Body of pancreas (tissue), 4 donors: ENCODE data around the gene TOGARAM2.

Experiments
- POLR2A ChIP-seq, 3 donors: fragments of 450-650 bp; IDR thresholded peaks; one replicate each; pipeline ENCODE4 v1.6.1; 2016; ENCODE audit warnings: antibody characterized with exemption in 3 of 3, mild to moderate bottlenecking in 2 of 3
- TF ChIP-seq, protein P1 (sequence below), 7 experiments: fragments of 450-650 bp in 4 of 7; fragments of 200-600 bp in 3 of 7; sonication (generic) in 3 of 7; IDR thresholded peaks; one replicate each; pipeline ENCODE4 v1.5.1; 2016 to 2019; ENCODE audit warnings: antibody characterized with exemption in 7 of 7

DNA sequence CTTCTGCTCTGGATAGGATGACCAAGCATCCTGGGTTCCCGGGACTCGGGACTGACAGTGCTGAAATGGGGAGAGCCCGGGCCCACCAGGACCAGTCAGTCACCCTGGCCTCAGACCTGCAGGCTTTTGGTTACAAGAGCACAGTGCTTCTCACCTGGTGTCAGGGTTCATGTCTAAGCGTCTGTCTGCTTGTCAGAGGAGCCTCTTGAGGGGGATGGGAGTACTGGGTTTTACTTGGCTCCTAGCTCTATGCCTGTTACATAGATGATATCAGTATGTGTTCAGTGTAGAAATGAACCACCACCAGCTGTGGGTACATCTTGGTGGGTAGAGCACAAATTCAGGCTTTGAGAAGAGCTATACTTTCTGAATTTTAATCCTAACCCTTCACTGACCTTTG is 63.4 kb downstream of the TOGARAM2 start:
- TF ChIP-seq POLR2A (IDR thresholded peaks at IDR 0.05), result no peak
- TF ChIP-seq, protein P1, sequence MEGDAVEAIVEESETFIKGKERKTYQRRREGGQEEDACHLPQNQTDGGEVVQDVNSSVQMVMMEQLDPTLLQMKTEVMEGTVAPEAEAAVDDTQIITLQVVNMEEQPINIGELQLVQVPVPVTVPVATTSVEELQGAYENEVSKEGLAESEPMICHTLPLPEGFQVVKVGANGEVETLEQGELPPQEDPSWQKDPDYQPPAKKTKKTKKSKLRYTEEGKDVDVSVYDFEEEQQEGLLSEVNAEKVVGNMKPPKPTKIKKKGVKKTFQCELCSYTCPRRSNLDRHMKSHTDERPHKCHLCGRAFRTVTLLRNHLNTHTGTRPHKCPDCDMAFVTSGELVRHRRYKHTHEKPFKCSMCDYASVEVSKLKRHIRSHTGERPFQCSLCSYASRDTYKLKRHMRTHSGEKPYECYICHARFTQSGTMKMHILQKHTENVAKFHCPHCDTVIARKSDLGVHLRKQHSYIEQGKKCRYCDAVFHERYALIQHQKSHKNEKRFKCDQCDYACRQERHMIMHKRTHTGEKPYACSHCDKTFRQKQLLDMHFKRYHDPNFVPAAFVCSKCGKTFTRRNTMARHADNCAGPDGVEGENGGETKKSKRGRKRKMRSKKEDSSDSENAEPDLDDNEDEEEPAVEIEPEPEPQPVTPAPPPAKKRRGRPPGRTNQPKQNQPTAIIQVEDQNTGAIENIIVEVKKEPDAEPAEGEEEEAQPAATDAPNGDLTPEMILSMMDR (IDR thresholded peaks at IDR 0.05), result no peak
